ENCODE results near the gene PDE1A. TPM values are rescaled to one million over a fixed set of nuclear protein-coding genes. Genes with fewer than 3 reads are reported as not detected.

PDE1A gene
- total RNA-seq, result 89.0 and 156 TPM in 2 replicates

DNA sequence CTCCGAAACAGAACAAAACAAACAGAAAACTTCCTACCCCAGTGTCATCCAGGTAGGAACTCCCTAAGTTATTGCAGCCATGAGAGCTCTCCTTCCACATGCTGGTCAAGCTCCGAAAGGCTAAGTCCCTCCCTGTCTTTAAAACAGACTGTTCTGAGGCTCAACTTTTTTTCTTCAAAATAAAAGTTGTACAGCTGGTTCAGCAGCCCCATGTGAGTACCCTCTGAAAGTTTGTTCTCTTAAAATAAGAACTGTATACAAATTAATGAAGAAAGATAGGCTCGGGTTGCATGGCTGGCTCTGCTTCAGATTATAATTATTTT lies at the start of gene PDE1A:
PDE1A (minus strand) TSS at position 119 of the 323 bp plus-strand sequence.

Small RNAs within 50 kb of the gene (small RNA-seq; reads per million reads assigned to genes)
- gene RN7SL267P, result not detected
